GM21723 (cell line): ENCODE data around the gene FAM53B.

ENCODE experiments used
- ATAC-seq: cut with Tn5 transposase; IDR thresholded peaks from one replicate; pipeline ENCODE4 v1.9.1; 2021; ENCODE audit warnings: mild to moderate bottlenecking, moderate library complexity; ENCODE audit not compliant: unreplicated experiment

Gene FAM53B

DNA sequence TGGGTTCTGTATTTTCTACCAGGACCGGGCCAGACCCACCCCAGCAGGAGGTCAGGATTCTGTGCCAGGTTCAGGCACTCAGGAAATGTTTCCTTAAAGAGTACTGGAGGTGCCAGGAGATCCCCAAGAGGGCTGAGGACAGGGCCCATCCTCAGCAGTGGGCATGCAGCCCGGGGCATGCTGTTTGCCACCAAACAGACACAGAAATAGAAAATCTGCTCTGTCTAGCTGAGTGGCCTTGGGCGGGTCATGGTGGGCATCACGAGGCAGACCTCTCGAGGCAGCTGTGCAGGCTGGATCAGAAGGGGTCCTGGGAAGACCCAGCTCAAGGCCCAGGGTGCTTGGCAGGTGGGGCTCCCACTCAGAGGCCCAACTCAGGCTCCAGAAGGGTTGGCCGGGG, 105.0 kb downstream of the FAM53B start:
- ATAC-seq, result no peak

DNA sequence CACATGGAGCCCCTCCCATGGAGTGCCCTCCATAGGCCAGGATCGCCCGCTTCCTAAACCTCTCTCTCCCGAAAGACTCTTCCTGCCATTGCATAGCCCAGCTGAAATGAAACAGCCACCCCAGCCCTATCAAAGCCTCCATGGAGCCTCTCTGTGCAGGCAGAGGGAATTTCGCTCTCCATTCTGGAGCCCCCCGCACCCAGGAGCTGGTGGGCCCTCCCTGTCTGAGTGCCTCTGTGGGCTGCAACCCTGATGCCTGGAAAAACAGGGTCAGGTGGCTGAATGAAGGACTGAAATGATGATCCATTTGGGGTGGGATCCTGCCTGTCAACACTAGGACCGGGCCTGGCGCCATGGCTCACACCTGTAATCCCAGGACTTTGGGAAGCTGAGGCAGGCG, 106.4 kb downstream of the FAM53B start:
- no peak for ATAC-seq

GRCh38 chr10:124637091-124637700, 107.0 kb downstream of the FAM53B start:
- no peak for ATAC-seq

GRCh38 chr10:124636271-124636995, 107.7 kb downstream of the FAM53B start:
- ATAC-seq, result no peak

GRCh38 chr10:124632566-124632965, 111.6 kb downstream of the FAM53B start:
- ATAC-seq, result no peak

DNA sequence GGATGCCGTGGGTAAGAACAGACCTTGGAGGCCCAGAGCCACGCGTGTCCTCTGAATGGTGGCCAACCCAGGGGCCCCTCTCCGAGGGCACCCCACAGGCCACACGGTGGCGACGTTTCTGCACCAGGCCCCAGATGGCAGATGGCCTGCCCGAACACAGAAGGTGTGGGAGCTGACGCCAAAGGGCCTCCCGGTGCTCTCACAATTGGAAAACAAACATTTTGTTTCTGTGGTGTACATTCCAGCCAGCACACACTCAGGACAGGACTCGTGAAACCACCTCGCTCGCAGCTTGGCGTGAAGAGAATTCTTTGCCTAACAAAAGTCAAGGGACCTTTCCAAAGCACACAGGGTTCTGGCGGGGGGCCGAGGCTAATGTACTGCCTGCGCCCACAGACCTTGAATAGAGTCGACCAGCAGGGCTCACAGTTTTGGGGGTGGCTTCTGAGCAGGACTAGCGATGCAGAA, 112.1 kb downstream of the FAM53B start:
- ATAC-seq, result no peak

GRCh38 chr10:124630551-124630950, 113.6 kb downstream of the FAM53B start:
- ATAC-seq, result no peak

DNA sequence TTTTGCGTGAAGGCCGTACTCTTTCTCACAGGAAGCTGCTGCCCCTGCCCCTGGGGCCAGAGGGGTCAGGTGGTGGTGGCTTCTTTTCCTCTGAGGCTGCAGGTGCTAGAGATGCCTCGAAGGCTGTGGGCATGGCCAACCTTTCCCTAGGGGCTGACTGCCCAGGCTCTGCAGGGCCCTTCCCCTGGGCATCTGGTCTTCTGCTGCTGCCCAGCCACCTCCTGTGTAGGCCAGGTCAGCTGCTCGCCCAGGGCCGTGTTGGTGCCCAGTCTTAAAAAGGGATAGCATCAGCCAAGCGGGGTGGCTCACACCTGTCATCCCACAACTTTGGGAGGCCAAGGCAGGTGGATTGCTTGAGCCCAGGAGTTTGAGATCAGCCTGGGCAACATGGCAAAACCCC, 114.3 kb downstream of the FAM53B start:
- no peak for ATAC-seq

DNA sequence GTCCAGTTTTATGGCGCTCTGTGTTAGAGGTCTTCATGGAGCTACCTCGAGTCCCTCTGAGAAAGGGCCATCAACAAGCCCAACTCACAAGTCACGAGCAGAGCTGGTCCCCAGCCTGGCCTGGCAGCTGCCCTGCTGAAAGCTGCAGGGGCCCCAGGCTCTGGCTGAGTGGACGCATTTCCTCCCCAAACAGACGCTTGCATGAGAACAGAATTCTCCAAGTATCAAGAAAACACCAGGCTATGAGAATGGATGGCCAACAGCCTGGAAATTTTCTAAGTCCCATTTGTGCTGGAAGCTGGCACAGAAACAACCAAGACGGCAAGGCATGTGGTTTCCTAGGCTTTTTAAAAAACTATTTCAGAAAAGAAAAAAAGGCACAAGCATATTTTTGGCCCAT, 114.8 kb downstream of the FAM53B start:
- ATAC-seq, result no peak

- ATAC-seq, result no peak
These were observed 115.5 kb downstream of the FAM53B start for GRCh38 chr10:124628676-124629021.

GRCh38 chr10:124627866-124628675, 116.1 kb downstream of the FAM53B start:
- ATAC-seq, result no peak

GRCh38 chr10:124626759-124627380, 117.3 kb downstream of the FAM53B start:
- ATAC-seq, result peak; percentile 81

GRCh38 chr10:124625831-124626238, 118.3 kb downstream of the FAM53B start:
- ATAC-seq, result no peak

- no peak for ATAC-seq
These were observed 119.3 kb downstream of the FAM53B start for GRCh38 chr10:124624895-124625294.

- no peak for ATAC-seq
These were observed 119.7 kb downstream of the FAM53B start for GRCh38 chr10:124624466-124624865.

DNA sequence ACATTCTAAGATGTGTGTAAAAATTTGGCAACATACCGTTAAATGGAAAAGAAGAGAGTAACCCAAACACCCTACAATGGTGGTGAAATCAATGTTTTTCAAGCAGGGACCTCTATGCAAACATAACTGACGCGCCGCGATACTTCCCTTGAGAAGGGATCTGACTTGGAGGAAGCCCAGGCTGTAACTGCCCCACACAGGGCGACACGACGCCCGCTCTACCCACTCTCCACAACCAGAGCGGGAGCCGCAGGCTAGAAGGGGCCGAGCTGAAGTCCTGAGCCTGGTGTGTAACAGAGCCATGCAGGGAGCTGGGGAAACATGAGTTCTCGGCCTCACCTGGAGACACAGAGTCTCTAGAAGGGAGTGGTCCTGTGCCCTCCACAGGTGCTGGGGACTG, 120.2 kb downstream of the FAM53B start:
- no peak for ATAC-seq

DNA sequence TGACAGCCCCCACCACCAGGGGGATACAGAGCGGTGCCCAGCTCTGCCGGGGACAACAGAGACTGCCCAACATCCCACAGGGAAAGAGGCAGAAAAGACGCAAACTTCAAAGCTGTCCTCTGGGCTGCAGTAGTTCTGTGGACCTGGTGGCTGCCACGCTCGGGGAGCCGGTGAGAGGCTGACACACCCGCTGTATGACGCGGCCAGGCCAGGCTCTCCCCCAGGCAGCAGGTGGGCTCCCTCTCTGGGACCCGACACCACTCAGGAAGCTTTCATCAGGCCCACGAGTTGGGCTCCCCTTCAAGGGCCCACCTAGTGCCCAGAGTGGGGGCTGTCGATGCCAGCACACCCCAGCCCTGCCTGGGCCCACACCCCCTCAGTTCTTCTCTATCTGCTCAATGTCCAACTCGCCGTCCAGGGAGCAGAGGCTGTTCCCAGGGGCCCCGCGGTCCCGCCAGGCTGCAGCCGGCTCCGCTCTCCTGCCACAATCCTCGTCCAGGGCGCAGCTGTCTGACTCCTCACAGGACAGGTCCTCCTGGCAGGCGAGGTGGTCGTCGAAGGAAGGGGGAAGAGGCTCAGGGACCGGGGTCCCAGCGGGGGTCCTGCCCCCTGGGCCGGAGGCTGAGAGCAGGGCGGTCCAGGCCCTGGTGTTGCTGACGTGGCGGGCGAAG, 121.2 kb downstream of the FAM53B start:
- no peak for ATAC-seq

GRCh38 chr10:124622158-124622557, 122.0 kb downstream of the FAM53B start:
- no peak for ATAC-seq

DNA sequence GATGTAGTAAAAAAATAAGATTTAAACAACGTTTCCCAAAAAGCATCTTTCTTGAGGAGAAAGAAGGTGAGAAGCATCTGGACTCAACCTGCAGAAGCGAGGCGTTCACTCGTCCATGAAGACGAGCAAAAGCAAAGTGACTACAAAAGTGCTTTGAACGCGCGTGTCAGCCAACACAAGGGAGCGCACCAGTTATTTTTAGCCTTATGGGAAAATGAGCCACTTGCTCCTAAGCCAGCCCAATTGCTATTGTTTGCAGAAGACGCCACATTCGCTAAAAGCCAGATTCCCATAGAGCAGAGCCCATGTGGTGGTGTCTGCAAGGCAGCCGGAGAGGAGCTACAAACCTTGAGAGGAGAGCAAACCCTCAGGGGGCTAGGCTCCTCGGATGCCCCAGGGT, 122.5 kb downstream of the FAM53B start:
- no peak for ATAC-seq

DNA sequence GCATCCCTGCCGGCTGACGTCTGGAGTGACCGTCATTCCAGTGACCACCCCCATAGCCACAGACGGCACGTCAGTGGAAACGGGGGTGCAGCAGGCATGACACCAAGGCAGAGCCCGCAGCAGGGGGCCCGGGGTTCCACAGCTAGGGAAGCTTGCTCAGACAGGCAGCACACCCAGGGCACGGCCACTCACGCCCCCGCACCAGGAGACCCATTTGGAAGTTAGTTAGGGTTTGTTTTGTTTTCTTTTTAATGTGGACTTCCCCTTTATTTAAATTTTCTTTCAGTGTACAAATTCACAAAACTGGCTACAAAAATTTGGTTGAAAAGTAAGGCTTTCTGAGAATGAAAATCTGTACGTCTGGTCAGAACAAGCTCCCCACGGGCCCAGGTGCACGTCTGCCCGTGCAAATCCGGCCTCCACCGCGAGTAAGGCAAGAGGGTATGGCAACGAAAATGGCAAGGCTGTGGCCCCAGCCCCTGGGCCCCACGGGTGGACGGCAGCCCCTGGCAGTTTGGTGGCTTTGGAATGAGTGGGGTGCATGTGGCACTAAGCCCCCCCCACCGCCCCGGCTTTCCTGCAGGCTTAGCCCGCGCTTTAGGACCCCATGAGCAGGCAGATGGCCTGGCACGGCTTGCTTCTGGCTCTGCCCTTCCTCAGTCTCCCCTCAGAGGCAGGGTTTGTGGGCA, 124.2 kb downstream of the FAM53B start:
- ATAC-seq, result peak; percentile 47
